ENCODE results near the gene CAMSAP2. TPM values are rescaled to one million over a fixed set of nuclear protein-coding genes. Genes with fewer than 3 reads are reported as not detected.

The CAMSAP2 gene
- total RNA-seq, 2 donors from 2014 or later: 8.8 to 19.1 TPM

- ATAC-seq: no peak
- no peak overlapping the region for H3K27ac ChIP-seq
- H3K9me3 ChIP-seq: no peaks in the 10 kb centered on the region
- intact Hi-C loops (cut with DNase I): no loop called here
- no peak overlapping the region for H3K4me3 ChIP-seq
- TF ChIP-seq CTCF (IDR thresholded peaks at IDR 0.05): no peak
- no peak for TF ChIP-seq POLR2A (IDR thresholded peaks at IDR 0.05)
- H3K4me1 ChIP-seq: no peaks in the 10 kb centered on the region
- no peaks in the 10 kb centered on the region for H3K27me3 ChIP-seq
- DNase-seq: no peak
- H3K36me3 ChIP-seq (replicated peaks in 1 of 2; ENCODE audit: insufficient read depth in 1 of 2, low read depth in 2 of 2): no peaks in the 10 kb centered on the region
Measured at GRCh38 chr1:200776949-200777348, 38.3 kb downstream of the CAMSAP2 start.

GRCh38 chr1:200778766-200779165, 40.1 kb downstream of the CAMSAP2 start:
- no peak for ATAC-seq
- Histone ChIP-seq H3K27me3 (no peaks in the 10 kb centered on the region), H3K27ac (no peak overlapping the region), H3K4me1 (no peaks in the 10 kb centered on the region), H3K4me3 (no peak overlapping the region), H3K9me3 (no peaks in the 10 kb centered on the region), H3K36me3 (replicated peaks in 1 of 2; ENCODE audit: insufficient read depth in 1 of 2, low read depth in 2 of 2) (no peaks in the 10 kb centered on the region)
- 61 to 65% methylated on average over 4 of the region's 4 CpGs for WGBS, 2 donors
- DNase-seq: no peak
- intact Hi-C loops (cut with DNase I): no loop called here
- no peak for TF ChIP-seq CTCF (IDR thresholded peaks at IDR 0.05)
- no peak for TF ChIP-seq POLR2A (IDR thresholded peaks at IDR 0.05)

GRCh38 chr1:200779326-200779725, 40.6 kb downstream of the CAMSAP2 start:
- no peaks in the 10 kb centered on the region for H3K36me3 ChIP-seq (replicated peaks in 1 of 2; ENCODE audit: insufficient read depth in 1 of 2, low read depth in 2 of 2)
- H3K4me1 ChIP-seq: no peaks in the 10 kb centered on the region
- WGBS, 2 donors: 88 to 95% methylated on average over 2 of the region's 2 CpGs
- ATAC-seq: no peak
- no peaks in the 10 kb centered on the region for H3K27me3 ChIP-seq
- H3K9me3 ChIP-seq: no peaks in the 10 kb centered on the region
- H3K4me3 ChIP-seq: no peak overlapping the region
- intact Hi-C loops (cut with DNase I): no loop called here
- DNase-seq: no peak
- no peak overlapping the region for H3K27ac ChIP-seq
- TF ChIP-seq POLR2A (IDR thresholded peaks at IDR 0.05) (no peak), CTCF (IDR thresholded peaks at IDR 0.05) (no peak)

- ATAC-seq (no peak), DNase-seq (no peak)
- Histone ChIP-seq H3K27me3 (no peaks in the 10 kb centered on the region), H3K4me1 (no peaks in the 10 kb centered on the region), H3K27ac (no peak overlapping the region), H3K36me3 (replicated peaks in 1 of 2; ENCODE audit: insufficient read depth in 1 of 2, low read depth in 2 of 2) (no peaks in the 10 kb centered on the region), H3K4me3 (no peak overlapping the region), H3K9me3 (no peaks in the 10 kb centered on the region)
- 67 to 68% methylated on average over 5 of the region's 5 CpGs for WGBS, 2 donors
- TF ChIP-seq CTCF (IDR thresholded peaks at IDR 0.05): no peak
- no peak for TF ChIP-seq POLR2A (IDR thresholded peaks at IDR 0.05)
- intact Hi-C loops (cut with DNase I): no loop called here
Measured at GRCh38 chr1:200780545-200781369, 42.1 kb downstream of the CAMSAP2 start.

- H3K27ac ChIP-seq: no peak overlapping the region
- H3K27me3 ChIP-seq: no peaks in the 10 kb centered on the region
- no peak overlapping the region for H3K4me3 ChIP-seq
- no peaks in the 10 kb centered on the region for H3K4me1 ChIP-seq
- ATAC-seq (no peak), DNase-seq (no peak)
- WGBS, 2 donors: 86 to 94% methylated on average over 6 of the region's 6 CpGs
- intact Hi-C loops (cut with DNase I): no loop called here
- no peaks in the 10 kb centered on the region for H3K9me3 ChIP-seq
- H3K36me3 ChIP-seq (replicated peaks in 1 of 2; ENCODE audit: insufficient read depth in 1 of 2, low read depth in 2 of 2): no peaks in the 10 kb centered on the region
- TF ChIP-seq CTCF (IDR thresholded peaks at IDR 0.05): no peak
- TF ChIP-seq POLR2A (IDR thresholded peaks at IDR 0.05): no peak
Measured at GRCh38 chr1:200783926-200784325, 45.2 kb downstream of the CAMSAP2 start.
